ENCODE measurements around the gene TLX1. TPM values are rescaled to one million over a fixed set of nuclear protein-coding genes. Genes with fewer than 3 reads are reported as not detected.

TLX1 gene
- polyA plus RNA-seq, 1 donor (not counting 4 experiments of a cell fraction or from before 2014, with no cell fraction given), result not detected

DNA sequence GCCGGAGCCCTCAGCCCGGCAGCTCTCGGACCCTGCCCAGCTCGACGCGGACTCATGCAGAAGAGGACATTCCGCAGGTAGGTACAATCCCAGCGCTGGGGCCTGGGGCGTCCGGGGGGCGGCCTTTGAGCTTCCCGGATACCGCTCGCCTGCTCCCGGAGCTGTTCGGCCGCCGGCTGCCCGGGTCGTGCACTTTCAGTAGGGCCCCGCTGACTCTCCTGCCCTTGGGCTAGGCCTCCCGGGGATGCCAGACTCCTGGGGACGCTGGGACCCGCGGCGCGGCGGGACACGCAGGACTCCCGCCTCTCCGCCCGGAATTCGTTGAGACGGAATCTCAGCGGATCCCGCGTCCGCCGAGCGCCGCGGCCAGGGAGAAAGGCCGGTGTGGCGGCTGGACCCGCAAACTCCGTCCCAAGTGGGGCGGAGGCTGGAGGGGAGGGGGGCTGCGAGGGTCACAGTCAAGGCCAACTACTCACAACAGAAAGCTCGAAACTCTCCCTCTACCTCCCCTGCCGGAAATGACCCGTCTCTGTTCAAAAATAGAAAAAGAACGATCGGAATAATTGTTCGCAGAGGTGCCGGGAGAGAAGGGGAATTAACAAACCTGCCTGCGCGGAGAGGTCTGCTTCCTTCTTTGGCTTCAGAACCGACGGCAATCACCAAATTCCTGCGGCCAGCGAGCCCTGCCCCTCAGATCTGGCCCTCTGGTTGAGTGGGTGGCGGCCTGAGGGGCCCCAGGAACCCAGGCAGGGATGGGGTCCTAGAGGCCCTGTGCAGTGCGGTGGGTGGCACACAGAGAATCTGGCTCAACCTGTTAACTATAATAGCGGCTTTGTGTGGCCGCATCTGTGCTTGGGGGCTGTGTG lies 9.2 kb downstream of the TLX1 start:
- H4K20me1 ChIP-seq (ENCODE audit: control insufficient read depth, extremely low read depth, insufficient read depth, low read length), result peaks cover 3% of the 10 kb centered on the region
- no peak for FAIRE-seq

DNA sequence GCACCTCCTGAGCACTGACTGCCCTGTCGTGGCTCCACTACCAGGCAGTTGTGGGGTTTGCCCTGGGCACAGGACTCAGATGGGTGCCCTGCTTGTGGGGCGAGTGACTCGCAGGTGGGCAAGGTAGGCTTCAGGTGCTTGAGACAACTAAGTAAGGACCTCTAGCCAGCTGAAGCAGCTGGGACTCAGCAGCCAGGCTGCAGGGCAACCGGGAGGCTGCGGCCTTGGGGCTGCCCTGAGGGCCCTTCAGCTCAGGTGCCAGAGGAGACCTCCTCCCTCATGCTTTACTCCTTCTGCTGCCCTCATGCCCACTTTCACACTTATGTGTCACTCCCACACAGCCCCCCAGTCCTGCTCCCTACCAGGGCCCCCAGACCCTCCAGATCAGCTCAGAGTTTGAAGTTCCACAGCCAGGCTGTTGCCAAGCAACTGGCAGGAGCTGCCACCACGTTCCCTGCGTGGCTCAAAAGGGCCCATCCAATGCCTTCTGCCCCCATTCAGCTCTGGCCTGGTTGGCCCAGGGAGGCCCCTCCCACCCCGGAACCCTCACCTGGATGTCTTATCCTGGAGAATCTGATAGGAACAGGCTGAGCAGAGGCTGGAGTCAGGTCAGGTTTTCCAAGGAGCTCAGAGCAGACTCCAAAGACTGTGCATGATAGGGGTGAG lies 10.0 kb downstream of the TLX1 start:
- DNase-seq (ENCODE audit: low read depth, low spot score) (no peak), FAIRE-seq (no peak)
- no peak overlapping the region for H3K27ac ChIP-seq (ENCODE audit: control insufficient read depth, insufficient read depth, low read length)
- no peaks in the 10 kb centered on the region for H3K9me3 ChIP-seq (ENCODE audit: control insufficient read depth, low read depth, low read length)
- H2AFZ ChIP-seq (ENCODE audit: control insufficient read depth, low read length), result no peak overlapping the region
- H3K36me3 ChIP-seq (ENCODE audit: control insufficient read depth in 2 of 2, extremely low read depth in 1 of 2, insufficient read depth in 2 of 2, low read length in 2 of 2), result no peaks in the 10 kb centered on the region
- dilution Hi-C loops (cut with MboI; ENCODE audit: extremely low pct_ligation_motif_present, low sequenced_read_pairs), result no loop called here
- peaks cover 2% of the 10 kb centered on the region for H4K20me1 ChIP-seq (ENCODE audit: control insufficient read depth, extremely low read depth, insufficient read depth, low read length)
- no peak overlapping the region for H3K9ac ChIP-seq (ENCODE audit: control insufficient read depth, extremely low read depth, insufficient read depth, low read length)
- no peaks in the 10 kb centered on the region for H3K79me2 ChIP-seq (ENCODE audit: control insufficient read depth, insufficient read depth, low read length)
- no peak overlapping the region for H3K4me3 ChIP-seq (ENCODE audit: control insufficient read depth in 2 of 3, extremely low read depth in 1 of 3, insufficient read depth in 2 of 3, low read depth in 1 of 3, low read length in 3 of 3)
- TF ChIP-seq, protein P1, sequence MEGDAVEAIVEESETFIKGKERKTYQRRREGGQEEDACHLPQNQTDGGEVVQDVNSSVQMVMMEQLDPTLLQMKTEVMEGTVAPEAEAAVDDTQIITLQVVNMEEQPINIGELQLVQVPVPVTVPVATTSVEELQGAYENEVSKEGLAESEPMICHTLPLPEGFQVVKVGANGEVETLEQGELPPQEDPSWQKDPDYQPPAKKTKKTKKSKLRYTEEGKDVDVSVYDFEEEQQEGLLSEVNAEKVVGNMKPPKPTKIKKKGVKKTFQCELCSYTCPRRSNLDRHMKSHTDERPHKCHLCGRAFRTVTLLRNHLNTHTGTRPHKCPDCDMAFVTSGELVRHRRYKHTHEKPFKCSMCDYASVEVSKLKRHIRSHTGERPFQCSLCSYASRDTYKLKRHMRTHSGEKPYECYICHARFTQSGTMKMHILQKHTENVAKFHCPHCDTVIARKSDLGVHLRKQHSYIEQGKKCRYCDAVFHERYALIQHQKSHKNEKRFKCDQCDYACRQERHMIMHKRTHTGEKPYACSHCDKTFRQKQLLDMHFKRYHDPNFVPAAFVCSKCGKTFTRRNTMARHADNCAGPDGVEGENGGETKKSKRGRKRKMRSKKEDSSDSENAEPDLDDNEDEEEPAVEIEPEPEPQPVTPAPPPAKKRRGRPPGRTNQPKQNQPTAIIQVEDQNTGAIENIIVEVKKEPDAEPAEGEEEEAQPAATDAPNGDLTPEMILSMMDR (optimal IDR thresholded peaks at IDR 0.05 in 1 of 3, IDR thresholded peaks at IDR 0.05 in 1 of 3, conservative IDR thresholded peaks at IDR 0.05 in 1 of 3; ENCODE audit: extremely low read depth in 1 of 3, insufficient read depth in 2 of 3, low read length in 3 of 3), result no peak
- peak; percentile 25 for TF ChIP-seq EZH2 (IDR thresholded peaks at IDR 0.05; ENCODE audit: low read length)
- no peak overlapping the region for H3K4me2 ChIP-seq (ENCODE audit: control insufficient read depth, extremely low read depth, insufficient read depth, low read depth, low read length)
- H3K9me1 ChIP-seq (ENCODE audit: control insufficient read depth, extremely low read depth, insufficient read depth, low read length), result no peaks in the 10 kb centered on the region
- H3K4me1 ChIP-seq (ENCODE audit: control insufficient read depth, extremely low read depth, insufficient read depth, low read length), result peaks cover 8% of the 10 kb centered on the region
- H3K27me3 ChIP-seq (ENCODE audit: control insufficient read depth, extremely low read depth, insufficient read depth, low read length), result peaks cover 98% of the 10 kb centered on the region

More for the DNA sequence above, 9.2 kb downstream of the TLX1 start:
- H3K9ac ChIP-seq (ENCODE audit: control insufficient read depth, extremely low read depth, insufficient read depth, low read length), result no peak overlapping the region
- peaks cover 98% of the 10 kb centered on the region for H3K27me3 ChIP-seq (ENCODE audit: control insufficient read depth, extremely low read depth, insufficient read depth, low read length)
- no peak overlapping the region for H3K4me3 ChIP-seq (ENCODE audit: control insufficient read depth in 2 of 3, extremely low read depth in 1 of 3, insufficient read depth in 2 of 3, low read depth in 1 of 3, low read length in 3 of 3)
- H3K36me3 ChIP-seq (ENCODE audit: control insufficient read depth in 2 of 2, extremely low read depth in 1 of 2, insufficient read depth in 2 of 2, low read length in 2 of 2), result no peaks in the 10 kb centered on the region
- TF ChIP-seq EZH2 (IDR thresholded peaks at IDR 0.05; ENCODE audit: low read length), result peak; percentile 90
- TF ChIP-seq, protein P1 (optimal IDR thresholded peaks at IDR 0.05 in 1 of 3, IDR thresholded peaks at IDR 0.05 in 1 of 3, conservative IDR thresholded peaks at IDR 0.05 in 1 of 3; ENCODE audit: extremely low read depth in 1 of 3, insufficient read depth in 2 of 3, low read length in 3 of 3), result no peak
- H3K27ac ChIP-seq (ENCODE audit: control insufficient read depth, insufficient read depth, low read length), result no peak overlapping the region
- no peak overlapping the region for H3K4me2 ChIP-seq (ENCODE audit: control insufficient read depth, extremely low read depth, insufficient read depth, low read depth, low read length)
- H3K4me1 ChIP-seq (ENCODE audit: control insufficient read depth, extremely low read depth, insufficient read depth, low read length), result peaks cover 8% of the 10 kb centered on the region
- H2AFZ ChIP-seq (ENCODE audit: control insufficient read depth, low read length), result no peak overlapping the region
- no peaks in the 10 kb centered on the region for H3K9me3 ChIP-seq (ENCODE audit: control insufficient read depth, low read depth, low read length)
- H3K79me2 ChIP-seq (ENCODE audit: control insufficient read depth, insufficient read depth, low read length), result no peaks in the 10 kb centered on the region
- no peak for DNase-seq (ENCODE audit: low read depth, low spot score)
- dilution Hi-C loops (cut with MboI; ENCODE audit: extremely low pct_ligation_motif_present, low sequenced_read_pairs), result no loop called here
- H3K9me1 ChIP-seq (ENCODE audit: control insufficient read depth, extremely low read depth, insufficient read depth, low read length), result no peaks in the 10 kb centered on the region

Data from keratinocyte (primary cell).